Esophagus muscularis mucosa (tissue), 4 donors: Measurements from ENCODE around the gene NKTR. TPM values are rescaled to one million over a fixed set of nuclear protein-coding genes. Genes with fewer than 3 reads are reported as not detected.

ENCODE experiments used
- DNase-seq: peaks from one replicate; pipeline ENCODE4 v3.0.0-alpha.2; 2017; ENCODE audit errors: extremely low spot score
- H3K27ac ChIP-seq, 4 donors: fragments of 200-600 bp; sonication (generic); replicated peaks in 1 of 4; 1 replicate in 3 of 4; 2 replicates in 1 of 4; pipeline ENCODE4 v1.5.1; 2016 to 2019; ENCODE audit warnings: mild to moderate bottlenecking in 1 of 4
- H3K27me3 ChIP-seq, 4 donors: fragments of 200-600 bp; sonication (generic); one replicate each; pipeline versions ENCODE4 v1.5.1 to v1.6.0; 2016 to 2019
- H3K36me3 ChIP-seq, 4 donors: fragments of 200-600 bp; sonication (generic); one replicate each; pipeline ENCODE4 v1.5.1; 2016 to 2019
- H3K4me1 ChIP-seq, 4 donors: fragments of 200-600 bp; sonication (generic); one replicate each; pipeline ENCODE4 v1.5.1; 2016 to 2019
- H3K4me3 ChIP-seq, 4 donors: fragments of 200-600 bp; sonication (generic); 1 replicate in 2 of 4; 2 replicates in 2 of 4; pipeline ENCODE4 v1.5.1; 2016 to 2019; ENCODE audit warnings: mild to moderate bottlenecking in 4 of 4, moderate library complexity in 1 of 4
- H3K9me3 ChIP-seq, 4 donors: fragments of 200-600 bp; sonication (generic); 1 replicate in 3 of 4; 2 replicates in 1 of 4; pipeline ENCODE4 v1.5.1; 2016 to 2019
- EP300 ChIP-seq: sonication (generic); formaldehyde crosslinking; IDR thresholded peaks from one replicate; pipeline ENCODE4 v1.6.1; 2017; ENCODE audit warnings: antibody characterized with exemption
- POLR2A ChIP-seq: fragments of 450-650 bp; IDR thresholded peaks from one replicate; pipeline ENCODE4 v1.6.1; 2017; ENCODE audit warnings: antibody characterized with exemption, moderate library complexity, mild to moderate bottlenecking, low read depth
- POLR2AphosphoS5 ChIP-seq, 2 donors: sonication (generic); formaldehyde crosslinking; IDR thresholded peaks; one replicate each; pipeline ENCODE4 v1.6.1; 2017; ENCODE audit warnings: antibody characterized with exemption in 2 of 2
- WGBS: methylation state at CpG from one replicate; pipeline ENCODE4 v1.1.5; 2018; 5-methylcytosine and 5-hydroxymethylcytosine counted together
- intact Hi-C: fragments of 100-400 bp; cut with DNase I; formaldehyde crosslinking; loops from one replicate; pipeline ENCODE4 v1.15.1; 2023
- total RNA-seq, 4 donors: library from RNA; depleted of rRNA; stranded (reverse); fragments of >200 nt; gene quantifications; one replicate each; pipeline versions ENCODE4 v1.1.0 to v1.2.1, GENCODE V29; 2016
- TF ChIP-seq, protein P1 (sequence below), 3 experiments: fragments of 200-600 bp in 2 of 3; fragments of 450-650 bp in 1 of 3; sonication (generic) in 2 of 3; IDR thresholded peaks; one replicate each; pipeline ENCODE4 v1.5.1; 2017 to 2019; ENCODE audit warnings: antibody characterized with exemption in 3 of 3, mild to moderate bottlenecking in 2 of 3, moderate library complexity in 1 of 3

NKTR gene
- total RNA-seq, 4 donors from 2014 or later = 24.7 to 73.1 (median 36.0) TPM

DNA sequence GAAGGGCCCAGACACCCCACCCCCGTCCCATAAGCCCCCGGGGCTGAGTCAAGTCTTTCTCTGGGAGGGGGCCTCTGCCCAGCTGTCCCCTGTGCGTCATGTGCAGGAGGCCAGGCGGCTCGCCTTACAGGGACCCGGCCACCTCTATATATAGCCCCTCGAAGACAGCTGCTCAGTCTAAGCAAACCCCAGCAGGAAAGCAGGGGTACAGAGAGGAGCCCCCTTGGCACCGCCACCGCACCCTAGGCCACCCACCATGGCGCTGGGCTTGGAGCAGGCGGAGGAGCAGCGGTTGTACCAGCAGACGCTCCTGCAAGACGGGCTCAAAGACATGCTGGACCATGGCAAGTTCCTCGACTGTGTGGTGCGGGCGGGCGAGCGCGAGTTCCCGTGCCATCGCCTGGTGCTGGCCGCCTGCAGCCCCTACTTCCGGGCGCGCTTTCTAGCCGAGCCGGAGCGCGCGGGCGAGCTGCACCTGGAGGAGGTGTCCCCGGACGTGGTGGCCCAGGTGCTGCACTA, 84.9 kb downstream of the NKTR start, which contains the start of gene KLHL40:
Gene KLHL40, plus strand, starts transcription at position 175 of the 519 bp plus-strand sequence. Its CDS starts 82 bp downstream, at position 257.
- 53% methylated on average over 8 of the region's 34 CpGs for WGBS
- peaks cover 0 to 23% (median 0%) of the 10 kb centered on the region in 4 donors for H3K27me3 ChIP-seq
- no peaks in the 10 kb centered on the region for H3K9me3 ChIP-seq
- H3K36me3 ChIP-seq = no peaks in the 10 kb centered on the region
- no peak for DNase-seq
- H3K4me3 ChIP-seq = peak within 1 kb of the TSS; percentile 35 to 45 (median 37)
- H3K27ac ChIP-seq = peak within 1 kb of the TSS; percentile 22 to 55 (median 38)
- intact Hi-C loops = no loop called here
- H3K4me1 ChIP-seq = peaks cover 16 to 38% (median 33%) of the 10 kb centered on the region in 4 donors
- TF ChIP-seq POLR2A (peak; percentile 73), EP300 (no peak), POLR2AphosphoS5 (IDR thresholded peaks at IDR 0.05) (no peak)
- TF ChIP-seq, protein P1, sequence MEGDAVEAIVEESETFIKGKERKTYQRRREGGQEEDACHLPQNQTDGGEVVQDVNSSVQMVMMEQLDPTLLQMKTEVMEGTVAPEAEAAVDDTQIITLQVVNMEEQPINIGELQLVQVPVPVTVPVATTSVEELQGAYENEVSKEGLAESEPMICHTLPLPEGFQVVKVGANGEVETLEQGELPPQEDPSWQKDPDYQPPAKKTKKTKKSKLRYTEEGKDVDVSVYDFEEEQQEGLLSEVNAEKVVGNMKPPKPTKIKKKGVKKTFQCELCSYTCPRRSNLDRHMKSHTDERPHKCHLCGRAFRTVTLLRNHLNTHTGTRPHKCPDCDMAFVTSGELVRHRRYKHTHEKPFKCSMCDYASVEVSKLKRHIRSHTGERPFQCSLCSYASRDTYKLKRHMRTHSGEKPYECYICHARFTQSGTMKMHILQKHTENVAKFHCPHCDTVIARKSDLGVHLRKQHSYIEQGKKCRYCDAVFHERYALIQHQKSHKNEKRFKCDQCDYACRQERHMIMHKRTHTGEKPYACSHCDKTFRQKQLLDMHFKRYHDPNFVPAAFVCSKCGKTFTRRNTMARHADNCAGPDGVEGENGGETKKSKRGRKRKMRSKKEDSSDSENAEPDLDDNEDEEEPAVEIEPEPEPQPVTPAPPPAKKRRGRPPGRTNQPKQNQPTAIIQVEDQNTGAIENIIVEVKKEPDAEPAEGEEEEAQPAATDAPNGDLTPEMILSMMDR (IDR thresholded peaks at IDR 0.05) = no peak

DNA sequence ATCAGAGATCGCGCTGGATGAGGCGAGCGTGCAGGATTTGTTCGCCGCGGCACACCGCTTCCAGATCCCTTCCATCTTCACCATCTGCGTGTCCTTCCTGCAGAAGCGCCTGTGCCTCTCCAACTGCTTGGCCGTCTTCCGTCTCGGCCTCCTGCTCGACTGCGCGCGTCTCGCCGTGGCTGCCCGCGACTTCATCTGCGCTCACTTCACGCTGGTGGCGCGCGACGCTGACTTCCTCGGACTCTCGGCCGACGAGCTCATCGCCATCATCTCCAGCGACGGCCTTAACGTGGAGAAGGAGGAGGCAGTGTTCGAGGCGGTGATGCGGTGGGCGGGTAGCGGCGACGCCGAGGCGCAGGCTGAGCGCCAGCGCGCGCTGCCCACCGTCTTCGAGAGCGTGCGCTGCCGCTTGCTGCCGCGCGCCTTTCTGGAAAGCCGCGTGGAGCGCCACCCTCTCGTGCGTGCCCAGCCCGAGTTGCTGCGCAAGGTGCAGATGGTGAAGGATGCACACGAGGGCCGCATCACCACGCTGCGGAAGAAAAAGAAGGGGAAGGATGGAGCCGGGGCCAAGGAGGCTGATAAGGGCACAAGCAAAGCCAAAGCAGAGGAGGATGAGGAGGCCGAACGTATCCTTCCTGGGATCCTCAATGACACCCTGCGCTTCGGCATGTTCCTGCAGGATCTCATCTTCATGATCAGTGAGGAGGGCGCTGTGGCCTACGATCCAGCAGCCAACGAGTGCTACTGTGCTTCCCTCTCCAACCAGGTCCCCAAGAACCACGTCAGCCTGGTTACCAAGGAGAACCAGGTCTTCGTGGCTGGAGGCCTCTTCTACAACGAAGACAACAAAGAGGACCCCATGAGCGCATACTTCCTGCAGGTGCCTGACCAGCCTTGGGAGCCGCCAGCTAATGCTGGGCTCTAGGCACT, 85.7 kb downstream of the NKTR start:
- intact Hi-C loops = no loop called here
- WGBS = 35% methylated on average over 65 of the region's 80 CpGs
- no peak overlapping the region for H3K27ac ChIP-seq
- no peak for DNase-seq
- H3K9me3 ChIP-seq = no peaks in the 10 kb centered on the region
- no peak for TF ChIP-seq POLR2A
- TF ChIP-seq POLR2AphosphoS5 (IDR thresholded peaks at IDR 0.05) = no peak
- TF ChIP-seq, protein P1 (IDR thresholded peaks at IDR 0.05) = no peak
- no peak for TF ChIP-seq EP300
- H3K27me3 ChIP-seq = peaks cover 0 to 23% (median 0%) of the 10 kb centered on the region in 4 donors
- H3K4me3 ChIP-seq = peak overlapping the region; percentile 35 to 45 (median 37)
- H3K36me3 ChIP-seq = no peaks in the 10 kb centered on the region
- peaks cover 16 to 38% (median 33%) of the 10 kb centered on the region in 4 donors for H3K4me1 ChIP-seq

DNA sequence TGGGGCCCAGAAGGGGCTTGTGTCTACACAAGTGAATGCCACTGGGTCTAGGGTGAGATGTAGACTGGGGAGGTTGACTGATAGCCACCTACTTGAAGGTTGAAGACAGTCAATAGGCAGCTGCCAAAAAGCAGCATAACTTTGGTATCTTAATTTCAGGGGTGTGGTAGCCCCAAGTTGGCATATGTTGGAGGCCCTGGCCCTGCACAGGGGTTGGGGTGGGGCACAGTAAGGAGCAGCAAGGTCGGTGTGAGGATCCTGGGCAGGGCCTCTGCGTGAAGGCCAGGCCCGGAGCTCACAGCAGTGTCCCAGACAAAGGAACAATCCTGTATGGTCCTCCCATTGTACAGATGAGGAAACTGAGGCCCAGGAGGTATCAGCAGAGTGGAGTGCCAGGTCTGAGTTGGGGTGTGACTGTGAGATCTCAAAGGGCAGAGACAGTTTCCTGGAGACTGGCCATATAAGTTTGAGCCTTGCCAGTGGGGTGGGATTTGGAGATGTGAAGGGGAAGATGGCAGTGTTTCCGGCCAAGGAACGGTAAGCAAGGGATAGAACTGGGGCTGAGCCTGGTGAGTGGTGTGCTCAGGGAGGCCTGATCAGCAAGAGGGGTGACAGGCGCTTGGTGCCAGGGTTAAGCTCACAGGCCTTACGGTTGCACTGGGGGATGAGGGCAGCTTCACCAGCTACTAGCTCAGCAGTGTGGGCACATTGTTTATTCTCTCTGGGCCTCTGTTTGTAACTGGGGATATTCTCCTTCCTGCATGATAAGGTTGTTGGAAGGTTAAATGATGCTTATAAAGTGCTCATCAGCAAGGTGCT, 86.6 kb downstream of the NKTR start:
- DNase-seq = no peak
- H3K4me1 ChIP-seq = peaks cover 16 to 38% (median 33%) of the 10 kb centered on the region in 4 donors

DNA sequence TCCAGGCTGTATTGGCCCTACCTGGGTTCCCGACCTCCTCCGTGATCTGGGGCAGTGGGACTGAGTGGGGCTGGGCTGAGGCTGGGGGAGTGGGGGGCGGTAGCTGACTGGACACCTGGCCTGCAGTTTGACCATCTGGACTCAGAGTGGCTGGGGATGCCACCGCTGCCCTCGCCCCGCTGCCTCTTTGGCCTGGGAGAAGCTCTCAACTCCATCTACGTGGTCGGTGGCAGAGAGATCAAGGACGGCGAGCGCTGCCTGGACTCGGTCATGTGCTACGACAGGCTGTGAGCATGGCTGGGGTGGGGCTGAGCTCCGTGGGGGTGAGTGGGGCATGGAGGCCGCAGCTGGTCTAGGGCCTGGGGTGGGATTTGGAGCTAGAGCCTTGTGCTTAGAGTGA, 87.5 kb downstream of the NKTR start:
- 93% methylated on average over 13 of the region's 15 CpGs for WGBS
- H3K4me1 ChIP-seq = peaks cover 16 to 38% (median 33%) of the 10 kb centered on the region in 4 donors
- DNase-seq = no peak
- H3K27ac ChIP-seq = no peak overlapping the region
- no peaks in the 10 kb centered on the region for H3K9me3 ChIP-seq
- TF ChIP-seq EP300 = no peak
- TF ChIP-seq POLR2AphosphoS5 (IDR thresholded peaks at IDR 0.05) = no peak
- TF ChIP-seq, protein P1 (IDR thresholded peaks at IDR 0.05) = no peak
- no peak for TF ChIP-seq POLR2A
- no peaks in the 10 kb centered on the region for H3K36me3 ChIP-seq
- H3K27me3 ChIP-seq = peaks cover 0 to 23% (median 0%) of the 10 kb centered on the region in 4 donors
- H3K4me3 ChIP-seq = no peak overlapping the region
- intact Hi-C loops = no loop called here

More for the DNA sequence above, 86.6 kb downstream of the NKTR start:
- WGBS = 90% methylated on average over 7 of the region's 7 CpGs
- Histone ChIP-seq H3K9me3 (no peaks in the 10 kb centered on the region), H3K36me3 (no peaks in the 10 kb centered on the region), H3K4me3 (no peak overlapping the region), H3K27ac (no peak overlapping the region), H3K27me3 (peaks cover 0 to 23% (median 0%) of the 10 kb centered on the region in 4 donors)
- TF ChIP-seq, protein P1 (IDR thresholded peaks at IDR 0.05) = no peak
- TF ChIP-seq EP300 = no peak
- TF ChIP-seq POLR2A = no peak
- no peak for TF ChIP-seq POLR2AphosphoS5 (IDR thresholded peaks at IDR 0.05)
- intact Hi-C loops = no loop called here
